ENCODE measurements around the gene TAS2R31.

Gene TAS2R31

GRCh38 chr12:10994307-10994706 lies 36.9 kb downstream of the TAS2R31 start:
- DNase-seq, result no peak

GRCh38 chr12:10989107-10989506 lies 42.1 kb downstream of the TAS2R31 start:
- DNase-seq, result no peak

- no peak for DNase-seq
These were observed 44.4 kb downstream of the TAS2R31 start, which contains the start of gene TAS2R50 for GRCh38 chr12:10986812-10987211. Gene TAS2R50, minus strand, starts transcription at chr12:10986912. Its CDS starts 52 bp downstream, at chr12:10986860.

DNA sequence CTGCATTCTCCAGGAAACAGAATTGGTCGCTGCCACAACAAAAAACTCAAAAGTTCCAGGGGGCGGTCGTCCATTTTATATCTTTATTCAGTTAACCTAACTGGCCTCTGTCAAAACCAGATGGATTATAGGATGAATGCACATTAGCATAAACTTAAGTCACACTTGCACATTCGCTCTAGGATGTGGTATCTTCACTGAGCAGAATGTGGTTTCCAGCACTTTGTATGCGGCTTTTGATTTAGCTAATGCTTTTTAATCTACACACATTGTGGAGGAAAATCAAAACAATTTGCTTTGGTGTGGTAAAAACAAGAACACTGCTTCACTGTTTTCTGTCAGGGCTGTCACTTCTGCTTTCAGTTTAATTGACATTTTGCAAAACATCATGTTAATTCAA lies 49.0 kb downstream of the TAS2R31 start:
- no peak for DNase-seq

Data from activated T-cell treated with anti-CD3 and anti-CD28 coated beads for 4 hours (primary cell).